GM19438 (cell line): ENCODE data around the gene SND1.

Experiments
- ATAC-seq: cut with Tn5 transposase; IDR thresholded peaks from one replicate; pipeline ENCODE4 v1.9.1; 2021; ENCODE audit warnings: low read depth; ENCODE audit not compliant: unreplicated experiment

Gene SND1

GRCh38 chr7:127718340-127718679 is 66.3 kb downstream of the SND1 start:
- no peak for ATAC-seq

DNA sequence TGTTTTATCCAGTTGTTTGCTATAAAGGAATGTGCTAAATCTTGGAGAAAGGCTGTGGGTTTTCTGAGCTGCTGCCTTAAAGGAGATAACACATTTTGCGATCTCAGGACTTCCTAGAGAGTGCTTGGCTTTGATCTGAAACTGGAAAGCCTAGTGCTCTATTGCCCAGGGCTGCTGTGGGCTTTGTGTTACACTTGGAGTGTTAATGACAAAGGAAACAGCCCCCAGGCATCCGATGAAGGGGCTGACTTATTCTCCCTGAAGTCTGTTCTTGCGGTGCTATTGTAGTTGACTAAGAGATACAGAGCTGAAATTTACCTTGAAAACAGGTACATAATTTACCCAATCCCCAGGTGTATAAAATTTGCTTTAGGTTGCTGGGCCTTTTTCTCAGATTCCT is 74.5 kb downstream of the SND1 start:
- no peak for ATAC-seq

GRCh38 chr7:127730658-127731276 is 78.8 kb downstream of the SND1 start:
- ATAC-seq, result no peak

- ATAC-seq, result no peak
Observed at GRCh38 chr7:127731431-127732080, 79.6 kb downstream of the SND1 start.

DNA sequence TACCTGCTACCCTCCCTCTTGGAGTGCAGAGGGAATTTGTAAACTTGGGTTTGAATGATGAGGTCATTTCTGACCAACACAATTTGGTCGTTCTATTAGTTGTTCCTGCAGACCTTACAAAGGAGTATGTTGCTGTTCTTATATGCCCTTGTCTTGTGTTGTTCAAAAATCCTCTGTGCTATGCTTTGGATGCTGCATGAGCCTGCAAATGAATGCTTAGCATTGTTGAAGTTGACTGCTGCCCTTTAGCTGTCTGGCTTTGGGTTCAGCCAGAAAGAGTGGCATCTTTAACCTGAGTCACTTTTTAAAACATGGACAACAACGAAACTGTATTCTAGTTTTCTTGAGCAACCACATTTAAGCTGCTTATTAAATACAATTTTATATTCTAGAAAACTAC is 80.3 kb downstream of the SND1 start:
- ATAC-seq, result no peak

DNA sequence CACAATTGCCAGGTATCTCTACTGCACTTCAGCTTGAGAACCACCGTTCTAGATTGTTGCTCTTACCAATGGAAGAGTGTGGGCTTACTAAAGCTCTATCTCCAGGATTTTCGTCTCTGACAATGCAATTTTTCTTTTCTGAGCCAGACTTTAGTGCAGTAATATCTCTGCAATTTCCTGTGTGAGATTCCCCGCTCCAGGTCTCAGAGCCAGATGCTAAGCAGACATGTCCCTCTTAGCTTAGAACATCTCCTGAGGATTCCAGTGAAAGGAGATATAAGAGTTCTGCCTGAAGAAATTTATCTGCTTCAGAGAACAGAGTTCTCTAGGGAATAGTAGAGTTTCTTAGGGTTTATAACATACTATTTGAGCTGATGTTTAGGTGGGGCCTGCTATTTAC is 82.0 kb downstream of the SND1 start:
- ATAC-seq, result no peak

- ATAC-seq, result no peak
Observed at GRCh38 chr7:127736511-127736910, 84.5 kb downstream of the SND1 start.

DNA sequence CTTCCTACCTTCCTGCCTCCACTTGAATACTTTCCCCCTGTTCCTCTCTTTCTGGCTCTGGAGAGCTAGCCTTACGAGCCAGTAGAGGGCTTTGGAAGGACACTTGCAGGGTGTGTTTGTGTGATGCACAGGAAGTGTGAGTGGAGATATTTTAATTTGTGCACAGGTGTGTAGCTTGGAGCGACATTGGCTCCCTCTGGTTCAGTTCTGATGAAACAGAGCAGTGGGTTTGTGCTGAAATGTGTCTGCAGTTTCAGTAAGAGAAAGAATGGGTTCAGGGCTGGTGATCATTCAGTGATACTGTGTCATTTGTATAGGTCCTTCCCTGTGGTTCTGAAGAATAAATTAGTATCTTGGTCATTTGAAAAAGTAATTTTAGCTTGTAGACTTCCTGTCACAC is 86.9 kb downstream of the SND1 start:
- no peak for ATAC-seq

GRCh38 chr7:127741764-127742375 is 89.9 kb downstream of the SND1 start:
- no peak for ATAC-seq

DNA sequence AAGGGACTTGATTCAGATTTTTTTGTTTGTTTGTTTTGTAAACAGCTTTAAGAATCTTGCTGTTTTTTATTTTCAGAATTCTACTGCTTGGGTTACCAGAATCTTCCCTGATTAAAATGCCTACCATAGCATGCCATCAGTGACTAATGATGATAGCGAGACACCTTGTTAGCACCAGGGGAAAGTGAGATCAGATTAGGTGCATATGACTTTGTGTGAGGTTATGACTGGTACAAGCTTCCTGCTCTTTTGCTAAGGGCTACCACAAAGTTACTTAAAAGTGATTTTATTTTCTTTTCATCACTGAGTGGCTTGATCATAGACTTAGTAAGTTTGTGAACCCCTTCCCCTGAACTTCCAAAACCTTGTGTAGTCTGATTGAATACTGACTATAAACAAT is 93.5 kb downstream of the SND1 start:
- ATAC-seq, result no peak

- no peak for ATAC-seq
Observed at GRCh38 chr7:127751062-127751461, 99.1 kb downstream of the SND1 start.

- ATAC-seq, result no peak
Observed at GRCh38 chr7:127751490-127752448, 99.8 kb downstream of the SND1 start.

DNA sequence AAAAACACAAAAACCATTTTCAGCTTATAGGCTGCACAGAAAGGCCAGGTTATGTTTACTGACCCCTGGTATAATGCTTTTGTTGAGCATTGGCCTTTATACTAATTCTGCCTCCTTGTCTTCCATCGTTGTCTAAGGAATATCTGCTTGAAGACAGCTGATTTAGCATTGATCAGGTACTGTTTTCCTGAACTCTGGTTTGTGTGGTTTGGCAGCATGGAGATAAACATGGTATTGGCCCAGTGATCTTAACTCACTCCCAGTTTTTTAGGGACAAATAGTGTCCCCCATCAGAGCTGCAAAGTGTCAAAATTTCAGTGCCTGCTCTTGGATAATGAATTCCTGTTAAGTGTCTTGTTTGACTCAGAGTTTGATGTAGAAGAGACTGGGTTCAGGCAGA is 100.8 kb downstream of the SND1 start:
- no peak for ATAC-seq

DNA sequence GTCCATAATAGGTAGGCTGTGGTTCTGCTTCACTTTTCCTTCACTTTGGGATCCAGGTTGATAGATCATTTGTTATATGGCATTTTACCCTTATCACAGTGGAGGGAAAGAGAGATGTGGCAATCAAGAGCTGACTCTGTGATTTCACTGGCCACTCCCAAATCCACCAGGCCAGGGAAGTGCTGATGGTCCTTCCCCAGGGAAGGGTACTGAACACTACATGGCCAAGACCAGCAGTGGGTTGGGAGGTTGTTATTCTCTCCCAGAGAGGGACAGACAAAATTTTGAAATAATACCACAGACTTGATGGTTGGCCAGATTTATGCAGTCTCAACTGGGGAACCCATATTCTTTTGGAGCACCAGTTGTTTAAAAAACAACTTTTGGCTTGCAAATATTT is 102.5 kb downstream of the SND1 start:
- ATAC-seq, result no peak

DNA sequence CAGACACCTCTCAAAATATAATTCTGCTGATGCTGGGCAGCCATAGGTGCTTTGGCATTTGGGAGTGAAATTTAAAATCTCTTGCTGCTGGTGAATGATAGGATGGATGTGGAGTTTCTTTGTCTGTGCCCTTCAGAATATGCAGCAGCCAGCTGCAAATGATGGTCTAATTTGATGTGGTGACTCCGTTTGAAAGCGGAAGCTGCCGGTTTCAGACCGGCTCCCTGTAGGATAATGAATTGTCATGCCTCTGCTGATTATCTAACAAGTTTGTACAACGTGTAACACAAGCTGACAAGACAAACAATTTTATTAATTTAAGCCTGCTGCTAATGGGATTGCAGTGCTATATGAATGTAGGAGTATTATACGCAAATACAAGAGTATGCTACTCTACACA is 103.5 kb downstream of the SND1 start:
- ATAC-seq, result no peak

GRCh38 chr7:127755965-127756364 is 104.0 kb downstream of the SND1 start:
- ATAC-seq, result no peak

GRCh38 chr7:127758105-127758504 is 106.1 kb downstream of the SND1 start:
- ATAC-seq, result no peak

- no peak for ATAC-seq
Observed at GRCh38 chr7:127758845-127759244, 106.9 kb downstream of the SND1 start.

DNA sequence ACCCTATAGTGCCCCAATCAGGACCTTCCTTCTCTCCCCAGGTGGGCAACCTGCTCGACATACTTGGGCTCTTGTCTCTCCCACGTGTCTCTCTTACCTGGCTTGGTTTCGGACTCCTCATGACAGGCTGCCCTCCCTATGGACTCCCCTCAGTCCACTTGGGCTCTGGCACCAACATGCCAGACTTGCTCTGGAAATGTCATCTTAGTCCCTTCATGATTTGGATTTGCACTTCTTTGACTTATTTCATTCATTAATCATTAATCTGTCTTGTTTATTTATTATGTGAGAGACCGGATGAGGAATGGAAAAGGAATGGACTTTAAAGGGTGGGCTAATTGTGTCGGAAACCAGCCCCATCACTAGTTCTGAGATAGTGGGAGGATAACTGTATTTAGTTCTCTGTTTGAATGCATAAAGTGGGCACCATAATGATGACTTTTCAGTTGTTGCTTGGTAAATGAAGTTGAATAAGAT is 108.0 kb downstream of the SND1 start:
- ATAC-seq, result no peak

DNA sequence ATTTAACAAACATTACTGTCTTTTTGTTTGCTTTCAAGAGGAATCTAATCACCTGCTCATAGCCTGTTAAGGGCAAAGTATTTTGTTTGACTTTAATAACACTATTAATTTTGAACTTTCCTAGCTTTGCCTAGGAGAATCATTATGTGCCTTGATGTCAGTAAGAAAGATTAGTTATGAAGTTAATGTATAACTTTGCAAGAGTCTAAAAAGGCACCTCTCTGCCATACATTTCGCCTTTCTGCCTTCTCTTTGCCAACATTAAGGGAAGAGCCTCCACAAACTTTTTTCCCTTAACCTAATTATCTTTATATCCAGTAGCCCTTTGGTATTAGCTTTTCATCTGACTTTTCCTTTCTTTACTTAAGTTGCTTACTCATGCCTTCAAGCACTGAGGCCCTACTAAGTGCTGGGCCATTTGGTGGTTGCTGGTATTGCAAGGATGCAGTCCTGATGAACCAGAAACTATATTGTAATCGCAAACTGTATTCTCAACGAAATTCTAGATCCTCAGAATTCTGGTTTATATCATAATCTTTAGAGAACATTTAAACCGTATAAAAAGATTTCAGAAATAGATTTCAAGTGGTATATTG is 108.5 kb downstream of the SND1 start:
- ATAC-seq, result no peak

DNA sequence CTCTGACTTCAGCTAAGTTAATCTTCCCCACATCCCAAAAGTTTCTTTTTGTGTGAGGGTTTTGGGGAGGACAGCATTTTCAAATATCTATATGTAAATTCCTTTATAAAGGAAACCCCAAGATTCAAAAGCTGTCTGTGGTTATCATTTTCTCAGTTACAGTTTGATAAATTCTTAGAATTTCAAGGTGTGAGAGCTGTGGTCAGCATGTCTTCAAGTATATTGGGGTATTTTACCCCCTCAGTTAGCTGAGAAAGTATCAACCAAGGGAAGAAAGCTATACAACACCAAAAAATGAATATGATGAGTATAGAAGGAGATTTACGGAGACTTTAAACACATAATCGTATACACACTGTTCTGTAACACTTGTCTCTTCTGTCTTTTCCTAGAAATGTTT is 109.2 kb downstream of the SND1 start:
- no peak for ATAC-seq
